Tibial nerve (tissue), 4 donors: Measurements from ENCODE around the gene NDRG2. TPM values are rescaled to one million over a fixed set of nuclear protein-coding genes. Genes with fewer than 3 reads are reported as not detected.
"Not testable (repeated sequence)": the region's sequence is repeated elsewhere in the genome, so short reads cannot be mapped to it uniquely, and the experiment has no call there.

Experiments
- DNase-seq, 2 donors: peaks; one replicate each; pipeline ENCODE4 v3.0.0-alpha.2; 2019; ENCODE audit warnings: low spot score in 2 of 2
- H3K27ac ChIP-seq, 4 donors: fragments of 200-600 bp; sonication (generic) in 3 of 4; one replicate each; pipeline ENCODE4 v1.5.1; 2017 to 2019; ENCODE audit warnings: mild to moderate bottlenecking in 1 of 4
- H3K27me3 ChIP-seq, 2 donors: fragments of 200-600 bp; sonication (generic) in 1 of 2; one replicate each; pipeline versions ENCODE4 v1.5.1 to v1.6.0; 2017 to 2019
- H3K36me3 ChIP-seq, 3 donors: fragments of 200-600 bp; sonication (generic); one replicate each; pipeline ENCODE4 v1.5.1; 2018 to 2019
- H3K4me1 ChIP-seq, 4 donors: fragments of 200-600 bp; sonication (generic) in 3 of 4; one replicate each; pipeline ENCODE4 v1.5.1; 2017 to 2019
- H3K4me3 ChIP-seq, 4 donors: fragments of 200-600 bp; sonication (generic) in 3 of 4; one replicate each; pipeline ENCODE4 v1.5.1; 2017 to 2019; ENCODE audit warnings: mild to moderate bottlenecking in 1 of 4, moderate library complexity in 1 of 4
- H3K9me3 ChIP-seq, 4 donors: fragments of 200-600 bp; sonication (generic) in 3 of 4; one replicate each; pipeline ENCODE4 v1.5.1; 2017 to 2019
- CTCF ChIP-seq, 5 experiments: fragments of 200-600 bp in 3 of 5; fragments of 450-650 bp in 2 of 5; sonication (generic) in 3 of 5; IDR thresholded peaks; one replicate each; pipeline ENCODE4 v1.5.1; 2016 to 2019; ENCODE audit warnings: antibody characterized with exemption in 5 of 5, mild to moderate bottlenecking in 3 of 5, moderate library complexity in 2 of 5
- EP300 ChIP-seq, 2 donors: sonication (generic); formaldehyde crosslinking; IDR thresholded peaks; one replicate each; pipeline ENCODE4 v1.6.1; 2017; ENCODE audit warnings: antibody characterized with exemption in 2 of 2, mild to moderate bottlenecking in 1 of 2
- POLR2A ChIP-seq, 2 donors: fragments of 450-650 bp; IDR thresholded peaks; one replicate each; pipeline ENCODE4 v1.6.1; 2017; ENCODE audit warnings: antibody characterized with exemption in 2 of 2, mild to moderate bottlenecking in 2 of 2, moderate library complexity in 2 of 2
- WGBS, 2 donors: methylation state at CpG; one replicate each; pipeline ENCODE4 v1.1.5; 2018; 5-methylcytosine and 5-hydroxymethylcytosine counted together
- total RNA-seq, 4 donors: library from RNA; depleted of rRNA; stranded (reverse); fragments of >200 nt; gene quantifications; one replicate each; pipeline ENCODE4 v1.1.0, GENCODE V29; 2016

Gene NDRG2
- total RNA-seq, 4 donors from 2014 or later: 370 to 971 (median 750) TPM

- WGBS, 2 donors: 38 to 46% methylated on average over 2 of the region's 2 CpGs
- peaks cover 0 to 37% (median 19%) of the 10 kb centered on the region in 4 donors for H3K4me1 ChIP-seq
Observed at GRCh38 chr14:21043387-21043973, 18.6 kb upstream of the NDRG2 start.

GRCh38 chr14:21042918-21043317, 18.1 kb upstream of the NDRG2 start:
- TF ChIP-seq POLR2A (IDR thresholded peaks at IDR 0.05): no peak
- TF ChIP-seq EP300 (IDR thresholded peaks at IDR 0.05): no peak
- TF ChIP-seq CTCF (IDR thresholded peaks at IDR 0.05): no peak
- Histone ChIP-seq H3K4me3 (no peak overlapping the region), H3K36me3 (no peaks in the 10 kb centered on the region), H3K27ac (no peak overlapping the region), H3K27me3 (no peaks in the 10 kb centered on the region), H3K9me3 (no peaks in the 10 kb centered on the region), H3K4me1 (peaks cover 0 to 43% (median 24%) of the 10 kb centered on the region in 4 donors)
- 48 to 58% methylated on average over 8 of the region's 8 CpGs for WGBS, 2 donors
- no peak for DNase-seq

More at GRCh38 chr14:21043387-21043973, 18.6 kb upstream of the NDRG2 start:
- H3K36me3 ChIP-seq: no peaks in the 10 kb centered on the region
- DNase-seq: no peak
- H3K27ac ChIP-seq: no peak overlapping the region
- H3K4me3 ChIP-seq: no peak overlapping the region
- H3K9me3 ChIP-seq: no peaks in the 10 kb centered on the region
- H3K27me3 ChIP-seq: no peaks in the 10 kb centered on the region
- TF ChIP-seq EP300 (IDR thresholded peaks at IDR 0.05) (no peak), CTCF (IDR thresholded peaks at IDR 0.05) (no peak), POLR2A (IDR thresholded peaks at IDR 0.05) (no peak)

GRCh38 chr14:21041676-21042433, 17.0 kb upstream of the NDRG2 start, which contains the start of gene RNASE7:
Gene RNASE7 (plus strand): TSS chr14:21042362. CDS start chr14:21042993, 631 bp downstream.
- H3K27ac ChIP-seq: no peak within 1 kb of the TSS
- H3K9me3 ChIP-seq: no peaks in the 10 kb centered on the region
- WGBS, 2 donors: 74 to 77% methylated on average over 11 of the region's 11 CpGs
- no peak within 1 kb of the TSS for H3K4me3 ChIP-seq
- H3K4me1 ChIP-seq: peaks cover 0 to 53% (median 30%) of the 10 kb centered on the region in 4 donors
- no peak for DNase-seq
- H3K36me3 ChIP-seq: no peaks in the 10 kb centered on the region
- H3K27me3 ChIP-seq: no peaks in the 10 kb centered on the region
- TF ChIP-seq EP300 (IDR thresholded peaks at IDR 0.05) (no peak), CTCF (IDR thresholded peaks at IDR 0.05) (no peak), POLR2A (IDR thresholded peaks at IDR 0.05) (no peak)

- H3K4me1 ChIP-seq: peaks cover 0 to 55% (median 31%) of the 10 kb centered on the region in 4 donors
- DNase-seq, H3K4me3 ChIP-seq, H3K36me3 ChIP-seq, H3K9me3 ChIP-seq, H3K27ac ChIP-seq, H3K27me3 ChIP-seq: not testable (repeated sequence)
- WGBS, 2 donors: 85 to 89% methylated on average over 3 of the region's 3 CpGs
Observed at GRCh38 chr14:21040941-21041340, 16.1 kb upstream of the NDRG2 start.

GRCh38 chr14:21040370-21040925, 15.6 kb upstream of the NDRG2 start:
- peaks cover 0 to 55% (median 31%) of the 10 kb centered on the region in 4 donors for H3K4me1 ChIP-seq
- peak overlapping the region in 2 of 4 donors; percentile 80 to 86 for H3K27ac ChIP-seq
- DNase-seq: no peak
- WGBS, 2 donors: 72 to 74% methylated on average over 8 of the region's 8 CpGs
- TF ChIP-seq CTCF (IDR thresholded peaks at IDR 0.05): no peak
- TF ChIP-seq EP300 (IDR thresholded peaks at IDR 0.05): no peak
- TF ChIP-seq POLR2A (IDR thresholded peaks at IDR 0.05): no peak
- H3K27me3 ChIP-seq: no peaks in the 10 kb centered on the region
- H3K9me3 ChIP-seq: no peaks in the 10 kb centered on the region
- H3K4me3 ChIP-seq: no peak overlapping the region
- no peaks in the 10 kb centered on the region for H3K36me3 ChIP-seq
